HCT116 (cell line): Measurements from ENCODE around the gene TSPAN31. TPM values are rescaled to one million over a fixed set of nuclear protein-coding genes. Genes with fewer than 3 reads are reported as not detected.

Experiments
- ATAC-seq: fragments of 200-7000 bp; cut with Tn5 transposase; 2 replicates; pipeline ENCODE4 v1.9.1; 2020; ENCODE audit warnings: mild to moderate bottlenecking, moderate library complexity
- BruUV-seq: library from RNA; stranded (reverse); fragments of 400-500 nt; replicated peaks from 2 replicates; lab custom pipeline; 2021; lab: Mats Ljungman, UMichigan
- CTCF ChIA-PET: fragments of 300-600 bp; sonication (Branson Sonifier 250); formaldehyde crosslinking; loops from one replicate; lab custom pipeline; 2021; ENCODE audit warnings: antibody characterized with exemption; lab: Charles Lee
- POLR2A ChIA-PET: fragments of 300-600, 350-600 bp; sonication (Branson Sonifier 250); formaldehyde crosslinking; loops from one replicate; lab custom pipeline; 2021; ENCODE audit warnings: antibody characterized with exemption; lab: Charles Lee
- RAD21 ChIA-PET, 2 experiments: fragments of 300-600 bp; sonication (Branson Sonifier 250); formaldehyde crosslinking; loops; one replicate each; lab custom pipeline; 2023; ENCODE audit warnings: low total read pairs in 2 of 2; ENCODE audit not compliant: uncharacterized antibody in 2 of 2, unreplicated experiment in 2 of 2, low non-redundant PET in 1 of 2; lab: Charles Lee
- DNase-seq: peaks from one replicate; pipeline ENCODE4 v3.0.0-alpha.2; 2010; ENCODE audit warnings: low read depth, low spot score
- H2AFZ ChIP-seq: fragments of 200-600 bp; shearing (Covaris generic), sonication (generic); 2 replicates; pipeline ENCODE4 v1.6.1; 2017; ENCODE audit warnings: low read depth, mixed run types, mixed read lengths, antibody characterized with exemption, low read length; ENCODE audit not compliant: poor library complexity, severe bottlenecking
- H3K27ac ChIP-seq: 2 replicates; pipeline ENCODE4 v1.5.1; 2012; ENCODE audit warnings: low read depth, low read length
- H3K27me3 ChIP-seq: fragments of 200-600 bp; sonication (generic); 2 replicates; pipeline ENCODE4 v1.6.1; 2016; ENCODE audit warnings: mixed run types, low read length, mixed read lengths; ENCODE audit not compliant: insufficient read depth
- H3K36me3 ChIP-seq, 2 experiments: fragments of 200-500 bp in 1 of 2; fragments of 200-600 bp in 1 of 2; sonication (Bioruptor generic) in 1 of 2; sonication (generic) in 1 of 2; 2 replicates each; pipeline versions ENCODE4 v1.5.1 to v1.6.1; 2014 to 2016; ENCODE audit warnings: low read length in 2 of 2, inconsistent platforms in 1 of 2, mixed read lengths in 1 of 2, mixed run types in 1 of 2; ENCODE audit not compliant: insufficient read depth in 2 of 2, control insufficient read depth in 1 of 2
- H3K4me1 ChIP-seq, 2 experiments: fragments of 200-600 bp in 1 of 2; sonication (generic) in 1 of 2; 2 replicates each; pipeline versions ENCODE4 v1.5.1 to v1.6.1; 2012 to 2017; ENCODE audit warnings: low read length in 2 of 2, inconsistent platforms in 1 of 2, mild to moderate bottlenecking in 1 of 2, mixed read lengths in 1 of 2, mixed run types in 1 of 2, moderate library complexity in 1 of 2; ENCODE audit not compliant: insufficient read depth in 2 of 2, control insufficient read depth in 1 of 2
- H3K4me2 ChIP-seq: fragments of 200-600 bp; sonication (generic); 2 replicates; pipeline ENCODE4 v1.6.1; 2017; ENCODE audit warnings: mixed run types, low read length, mixed read lengths
- H3K4me3 ChIP-seq, 2 experiments: fragments of 200-600 bp in 1 of 2; sonication (generic) in 1 of 2; replicated peaks in 1 of 2; 2 replicates each; pipeline ENCODE4 v1.5.1; 2011 to 2016; ENCODE audit warnings: low read length in 2 of 2, control low read depth in 1 of 2, low read depth in 1 of 2, mild to moderate bottlenecking in 1 of 2, mixed read lengths in 1 of 2, mixed run types in 1 of 2
- H3K79me2 ChIP-seq: fragments of 200-600 bp; sonication (generic); 2 replicates; pipeline ENCODE4 v1.6.1; 2017; ENCODE audit warnings: mild to moderate bottlenecking, mixed run types, low read length, moderate library complexity, mixed read lengths; ENCODE audit not compliant: insufficient read depth
- H3K9ac ChIP-seq: fragments of 200-600 bp; sonication (generic); 2 replicates; pipeline ENCODE4 v1.6.1; 2016; ENCODE audit warnings: low read length, mixed read lengths
- H3K9me2 ChIP-seq: fragments of 200-600 bp; sonication (generic), shearing (Covaris generic); 2 replicates; pipeline ENCODE4 v1.6.1; 2017; ENCODE audit warnings: mixed run types, mild to moderate bottlenecking, moderate library complexity; ENCODE audit not compliant: insufficient read depth
- H3K9me3 ChIP-seq, 2 experiments: fragments of 200-500 bp in 1 of 2; fragments of 200-600 bp in 1 of 2; sonication (Bioruptor generic) in 1 of 2; sonication (generic) in 1 of 2; 2 replicates each; pipeline ENCODE4 v1.6.1; 2014 to 2017; ENCODE audit warnings: low read length in 2 of 2, mixed read lengths in 2 of 2, inconsistent platforms in 1 of 2, low read depth in 1 of 2, mild to moderate bottlenecking in 1 of 2, mixed run types in 1 of 2, moderate library complexity in 1 of 2; ENCODE audit not compliant: control insufficient read depth in 1 of 2, insufficient read depth in 1 of 2
- H4K20me1 ChIP-seq: fragments of 200-600 bp; sonication (generic), shearing (Covaris generic); 2 replicates; pipeline ENCODE4 v1.6.1; 2017; ENCODE audit warnings: mixed run types, mild to moderate bottlenecking, moderate library complexity; ENCODE audit not compliant: insufficient read depth
- CBX3 ChIP-seq: IDR thresholded peaks from 2 replicates; pipeline ENCODE4 v1.6.1; 2012; ENCODE audit warnings: low read depth
- EGR1 ChIP-seq: IDR thresholded peaks from 2 replicates; pipeline ENCODE4 v1.6.1; 2012; ENCODE audit warnings: low read depth
- FOSL1 ChIP-seq: IDR thresholded peaks from 2 replicates; pipeline ENCODE4 v1.6.1; 2012; ENCODE audit warnings: low read depth
- JUND ChIP-seq: IDR thresholded peaks from 2 replicates; pipeline ENCODE4 v1.6.1; 2012
- POLR2AphosphoS5 ChIP-seq: IDR thresholded peaks from 2 replicates; pipeline ENCODE4 v1.6.1; 2011; ENCODE audit warnings: mild to moderate bottlenecking, low read depth, low read length, moderate library complexity
- REST ChIP-seq: IDR thresholded peaks from 2 replicates; pipeline ENCODE4 v1.6.1; 2012; ENCODE audit warnings: low read depth
- SIN3A ChIP-seq: IDR thresholded peaks from 2 replicates; pipeline ENCODE4 v1.6.1; 2012; ENCODE audit warnings: low read depth
- SP1 ChIP-seq: IDR thresholded peaks from 2 replicates; pipeline ENCODE4 v1.6.1; 2012; ENCODE audit warnings: low read depth
- TCF7L2 ChIP-seq: IDR thresholded peaks from 2 replicates; pipeline ENCODE4 v1.7.0; 2011; ENCODE audit warnings: borderline replicate concordance, inconsistent platforms; ENCODE audit not compliant: insufficient read depth, insufficient read length; ENCODE audit errors: extremely low read depth
- YY1 ChIP-seq: IDR thresholded peaks from 2 replicates; pipeline ENCODE4 v1.6.1; 2011; ENCODE audit warnings: low read length, low read depth, moderate library complexity, mild to moderate bottlenecking; ENCODE audit not compliant: insufficient replicate concordance; ENCODE audit errors: extremely low read depth
- ZFX ChIP-seq: fragments of 450-650 bp; IDR thresholded peaks from 2 replicates; pipeline ENCODE4 v1.6.1; 2017
- ZNF274 ChIP-seq: fragments of 200-500 bp; sonication (Bioruptor generic); IDR thresholded peaks from 2 replicates; pipeline ENCODE4 v1.6.1; 2014; ENCODE audit warnings: mild to moderate bottlenecking, low read depth, low read length, inconsistent platforms
- intact Hi-C: fragments of 100-400 bp; cut with micrococcal nuclease; formaldehyde crosslinking; loops from 2 replicates; pipeline ENCODE4 v1.10.0; 2022
- total RNA-seq: library from RNA; stranded (reverse); gene quantifications from one replicate; pipeline ENCODE4 v1.2.1, GENCODE V29; 2021; ENCODE audit not compliant: unreplicated experiment
- TF ChIP-seq, protein P1 (sequence below): IDR thresholded peaks from 2 replicates; pipeline ENCODE4 v1.6.1; 2012
- TF ChIP-seq, protein P2 (sequence below): IDR thresholded peaks from 2 replicates; pipeline ENCODE4 v1.6.1; 2011; ENCODE audit warnings: mild to moderate bottlenecking, low read length, moderate library complexity; ENCODE audit not compliant: insufficient replicate concordance; ENCODE audit errors: extremely low read depth

Gene TSPAN31
- total RNA-seq, 1 experiment from 2014 or later = 14.9 TPM

- TF ChIP-seq SP1 = no peak
- no peak for TF ChIP-seq SIN3A
- TF ChIP-seq, protein P1, sequence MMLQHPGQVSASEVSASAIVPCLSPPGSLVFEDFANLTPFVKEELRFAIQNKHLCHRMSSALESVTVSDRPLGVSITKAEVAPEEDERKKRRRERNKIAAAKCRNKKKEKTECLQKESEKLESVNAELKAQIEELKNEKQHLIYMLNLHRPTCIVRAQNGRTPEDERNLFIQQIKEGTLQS = no peak
- TF ChIP-seq YY1 = no peak
- Histone ChIP-seq H3K9me3 (no peaks in the 10 kb centered on the region; a peak in 1 of 4 replicates), H3K27ac (no peak overlapping the region), H4K20me1 (no peaks in the 10 kb centered on the region), H2AFZ (no peak overlapping the region), H3K4me2 (no peak overlapping the region), H3K79me2 (0 out of 2 replicates have a peak, but pooled peaks cover 6% of the 10 kb centered on the region), H3K9me2 (no peaks in the 10 kb centered on the region), H3K27me3 (no peaks in the 10 kb centered on the region), H3K4me3 (no peak overlapping the region), H3K4me1 (peaks cover 4 to 7% of the 10 kb centered on the region in 2 experiments; a peak in 3 of 4 replicates), H3K36me3 (peaks cover 4 to 10% of the 10 kb centered on the region in 2 experiments; a peak in 2 of 4 replicates), H3K9ac (no peak overlapping the region)
- ChIA-PET CTCF (no interaction called here), RAD21 (no interaction called here), POLR2A (no interaction called here)
- no TSS peak for BruUV-seq
- intact Hi-C loops = no loop called here
- no peak for ATAC-seq
- no peak for DNase-seq
These were observed 46.4 kb upstream of the TSPAN31 start for GRCh38 chr12:57698414-57698813.

GRCh38 chr12:57700317-57700716 is 44.5 kb upstream of the TSPAN31 start:
- H3K4me3 ChIP-seq = no peak overlapping the region
- peaks cover 4 to 10% of the 10 kb centered on the region in 2 experiments; a peak in 2 of 4 replicates for H3K36me3 ChIP-seq
- BruUV-seq = no TSS peak
- no peaks in the 10 kb centered on the region for H3K79me2 ChIP-seq
- no peak overlapping the region for H3K4me2 ChIP-seq
- H3K9me2 ChIP-seq = no peaks in the 10 kb centered on the region
- no peaks in the 10 kb centered on the region for H4K20me1 ChIP-seq
- no peak for DNase-seq
- ChIA-PET POLR2A (no interaction called here), RAD21 (no interaction called here), CTCF (no interaction called here)
- no peak overlapping the region for H2AFZ ChIP-seq
- no peaks in the 10 kb centered on the region for H3K4me1 ChIP-seq
- intact Hi-C loops = no loop called here
- no peak overlapping the region for H3K9ac ChIP-seq
- H3K9me3 ChIP-seq = no peaks in the 10 kb centered on the region; a peak in 1 of 4 replicates
- ATAC-seq = no peak
- no peak overlapping the region for H3K27ac ChIP-seq
- no peaks in the 10 kb centered on the region for H3K27me3 ChIP-seq
- no peak for TF ChIP-seq ZFX
- TF ChIP-seq SP1 = no peak
- TF ChIP-seq EGR1 = no peak
- no peak for TF ChIP-seq FOSL1
- TF ChIP-seq CBX3 = no peak
- TF ChIP-seq POLR2AphosphoS5 = no peak
- TF ChIP-seq, protein P2, sequence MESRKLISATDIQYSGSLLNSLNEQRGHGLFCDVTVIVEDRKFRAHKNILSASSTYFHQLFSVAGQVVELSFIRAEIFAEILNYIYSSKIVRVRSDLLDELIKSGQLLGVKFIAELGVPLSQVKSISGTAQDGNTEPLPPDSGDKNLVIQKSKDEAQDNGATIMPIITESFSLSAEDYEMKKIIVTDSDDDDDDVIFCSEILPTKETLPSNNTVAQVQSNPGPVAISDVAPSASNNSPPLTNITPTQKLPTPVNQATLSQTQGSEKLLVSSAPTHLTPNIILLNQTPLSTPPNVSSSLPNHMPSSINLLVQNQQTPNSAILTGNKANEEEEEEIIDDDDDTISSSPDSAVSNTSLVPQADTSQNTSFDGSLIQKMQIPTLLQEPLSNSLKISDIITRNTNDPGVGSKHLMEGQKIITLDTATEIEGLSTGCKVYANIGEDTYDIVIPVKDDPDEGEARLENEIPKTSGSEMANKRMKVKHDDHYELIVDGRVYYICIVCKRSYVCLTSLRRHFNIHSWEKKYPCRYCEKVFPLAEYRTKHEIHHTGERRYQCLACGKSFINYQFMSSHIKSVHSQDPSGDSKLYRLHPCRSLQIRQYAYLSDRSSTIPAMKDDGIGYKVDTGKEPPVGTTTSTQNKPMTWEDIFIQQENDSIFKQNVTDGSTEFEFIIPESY = no peak
- no peak for TF ChIP-seq ZNF274
- TF ChIP-seq SIN3A = no peak
- TF ChIP-seq, protein P1 = no peak
- TF ChIP-seq REST = no peak
- TF ChIP-seq TCF7L2 = no peak
- TF ChIP-seq YY1 = no peak
- no peak for TF ChIP-seq JUND
